ENCODE data around the gene LEF1.

LEF1 gene

GRCh38 chr4:108113229-108113628 is 55.5 kb downstream of the LEF1 start:
- DNase-seq (ENCODE audit: low spot score): no peak

GRCh38 chr4:108111781-108112180 is 57.0 kb downstream of the LEF1 start:
- DNase-seq (ENCODE audit: low spot score): no peak

- no peak for DNase-seq (ENCODE audit: low spot score)
Observed at GRCh38 chr4:108110450-108110849, 58.3 kb downstream of the LEF1 start.

GRCh38 chr4:108109997-108110416 is 58.7 kb downstream of the LEF1 start:
- DNase-seq (ENCODE audit: low spot score): no peak

- DNase-seq (ENCODE audit: low spot score): no peak
Observed at GRCh38 chr4:108109111-108109510, 59.6 kb downstream of the LEF1 start.

- no peak for DNase-seq (ENCODE audit: low spot score)
Observed at GRCh38 chr4:108107729-108108382, 60.9 kb downstream of the LEF1 start.

- no peak for DNase-seq (ENCODE audit: low spot score)
Observed at GRCh38 chr4:108107101-108107500, 61.6 kb downstream of the LEF1 start.

GRCh38 chr4:108106186-108106585 is 62.5 kb downstream of the LEF1 start:
- DNase-seq (ENCODE audit: low spot score): no peak

- no peak for DNase-seq (ENCODE audit: low spot score)
Observed at GRCh38 chr4:108103099-108103862, 65.5 kb downstream of the LEF1 start.

GRCh38 chr4:108100827-108101226 is 67.9 kb downstream of the LEF1 start:
- no peak for DNase-seq (ENCODE audit: low spot score)

GRCh38 chr4:108099838-108100237 is 68.9 kb downstream of the LEF1 start:
- no peak for DNase-seq (ENCODE audit: low spot score)

- DNase-seq (ENCODE audit: low spot score): no peak
Observed at GRCh38 chr4:108097990-108098553, 70.7 kb downstream of the LEF1 start.

GRCh38 chr4:108094923-108095482 is 73.7 kb downstream of the LEF1 start:
- DNase-seq (ENCODE audit: low spot score): no peak

GRCh38 chr4:108094131-108094530 is 74.6 kb downstream of the LEF1 start:
- DNase-seq (ENCODE audit: low spot score): no peak

- no peak for DNase-seq (ENCODE audit: low spot score)
Observed at GRCh38 chr4:108092288-108092687, 76.4 kb downstream of the LEF1 start.

- no peak for DNase-seq (ENCODE audit: low spot score)
Observed at GRCh38 chr4:108087293-108087967, 81.3 kb downstream of the LEF1 start.

GRCh38 chr4:108081256-108081655 is 87.5 kb downstream of the LEF1 start:
- DNase-seq (ENCODE audit: low spot score): no peak

GRCh38 chr4:108080747-108081146 is 88.0 kb downstream of the LEF1 start:
- DNase-seq (ENCODE audit: low spot score): no peak

- no peak for DNase-seq (ENCODE audit: low spot score)
Observed at GRCh38 chr4:108078024-108078733, 90.6 kb downstream of the LEF1 start.

GRCh38 chr4:108072300-108072699 is 96.4 kb downstream of the LEF1 start:
- DNase-seq (ENCODE audit: low spot score): no peak

- DNase-seq (ENCODE audit: low spot score): no peak
Observed at GRCh38 chr4:108070775-108071174, 98.0 kb downstream of the LEF1 start.

GRCh38 chr4:108068442-108068841 is 100.3 kb downstream of the LEF1 start:
- no peak for DNase-seq (ENCODE audit: low spot score)
